NB4 (cell line): ENCODE measurements around the gene SIDT1.

Source experiments
- DNase-seq: peaks from one replicate; pipeline ENCODE4 v3.0.0; 2010; ENCODE audit warnings: low read depth
- H3K4me3 ChIP-seq: one replicate; pipeline ENCODE4 v1.5.1; 2011; ENCODE audit warnings: mild to moderate bottlenecking, low read depth, low read length, moderate library complexity
- MYC ChIP-seq: IDR thresholded peaks from 2 replicates; pipeline ENCODE4 v1.6.1; 2011; ENCODE audit warnings: low read depth, low read length
- POLR2A ChIP-seq: IDR thresholded peaks from 2 replicates; pipeline ENCODE4 v1.6.1; 2011; ENCODE audit warnings: mild to moderate bottlenecking; ENCODE audit not compliant: insufficient read length; ENCODE audit errors: extremely low read depth
- TF ChIP-seq, protein P1 (sequence below): IDR thresholded peaks from 2 replicates; pipeline ENCODE4 v1.6.1; 2011; ENCODE audit warnings: low read depth, low read length
- TF ChIP-seq, protein P2 (sequence below): IDR thresholded peaks from one replicate; pipeline ENCODE4 v1.5.1; 2012; ENCODE audit warnings: low read depth, low read length

The SIDT1 gene

DNA sequence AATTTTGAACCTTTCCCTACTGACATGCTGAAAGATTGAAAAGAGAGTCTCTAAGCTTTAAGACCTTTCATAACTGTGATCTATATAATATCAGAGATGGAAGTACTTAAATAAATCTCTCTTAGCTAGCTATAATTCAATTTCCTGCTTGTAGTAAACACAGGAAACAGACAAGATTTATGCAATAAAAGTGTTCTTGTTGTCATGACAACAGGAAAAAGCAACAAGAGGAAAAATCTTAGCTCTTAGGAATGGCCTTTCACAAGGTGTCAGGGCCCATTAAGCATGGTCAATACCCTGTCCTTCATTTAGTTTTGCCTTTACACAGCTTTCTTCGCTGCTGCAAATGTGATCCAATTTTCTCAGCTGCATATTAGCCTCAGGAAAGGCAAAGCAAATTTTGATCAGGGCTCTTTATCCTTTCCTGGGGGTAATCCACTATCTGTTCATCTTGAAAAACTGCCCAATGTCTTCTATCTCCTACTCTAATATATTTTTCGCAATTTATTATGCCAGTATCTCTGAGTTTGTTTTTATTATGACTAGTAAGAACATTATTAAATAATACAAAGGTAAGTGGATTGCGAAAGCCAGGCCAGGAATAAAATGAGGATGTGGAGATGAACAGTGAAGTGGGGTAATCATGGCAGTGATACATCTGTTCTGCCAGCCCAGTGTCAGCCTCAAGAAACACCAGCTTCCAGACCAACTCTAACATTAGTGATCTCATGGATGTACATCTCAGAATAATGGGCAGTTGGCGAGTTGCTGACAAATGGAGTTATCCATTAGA is 28.7 kb downstream of the SIDT1 start:
- H3K4me3 ChIP-seq = no peak overlapping the region
- no peak for DNase-seq
- no peak for TF ChIP-seq MYC
- TF ChIP-seq, protein P1, sequence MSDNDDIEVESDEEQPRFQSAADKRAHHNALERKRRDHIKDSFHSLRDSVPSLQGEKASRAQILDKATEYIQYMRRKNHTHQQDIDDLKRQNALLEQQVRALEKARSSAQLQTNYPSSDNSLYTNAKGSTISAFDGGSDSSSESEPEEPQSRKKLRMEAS = no peak
- TF ChIP-seq, protein P2, sequence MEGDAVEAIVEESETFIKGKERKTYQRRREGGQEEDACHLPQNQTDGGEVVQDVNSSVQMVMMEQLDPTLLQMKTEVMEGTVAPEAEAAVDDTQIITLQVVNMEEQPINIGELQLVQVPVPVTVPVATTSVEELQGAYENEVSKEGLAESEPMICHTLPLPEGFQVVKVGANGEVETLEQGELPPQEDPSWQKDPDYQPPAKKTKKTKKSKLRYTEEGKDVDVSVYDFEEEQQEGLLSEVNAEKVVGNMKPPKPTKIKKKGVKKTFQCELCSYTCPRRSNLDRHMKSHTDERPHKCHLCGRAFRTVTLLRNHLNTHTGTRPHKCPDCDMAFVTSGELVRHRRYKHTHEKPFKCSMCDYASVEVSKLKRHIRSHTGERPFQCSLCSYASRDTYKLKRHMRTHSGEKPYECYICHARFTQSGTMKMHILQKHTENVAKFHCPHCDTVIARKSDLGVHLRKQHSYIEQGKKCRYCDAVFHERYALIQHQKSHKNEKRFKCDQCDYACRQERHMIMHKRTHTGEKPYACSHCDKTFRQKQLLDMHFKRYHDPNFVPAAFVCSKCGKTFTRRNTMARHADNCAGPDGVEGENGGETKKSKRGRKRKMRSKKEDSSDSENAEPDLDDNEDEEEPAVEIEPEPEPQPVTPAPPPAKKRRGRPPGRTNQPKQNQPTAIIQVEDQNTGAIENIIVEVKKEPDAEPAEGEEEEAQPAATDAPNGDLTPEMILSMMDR = no peak
- no peak for TF ChIP-seq POLR2A

DNA sequence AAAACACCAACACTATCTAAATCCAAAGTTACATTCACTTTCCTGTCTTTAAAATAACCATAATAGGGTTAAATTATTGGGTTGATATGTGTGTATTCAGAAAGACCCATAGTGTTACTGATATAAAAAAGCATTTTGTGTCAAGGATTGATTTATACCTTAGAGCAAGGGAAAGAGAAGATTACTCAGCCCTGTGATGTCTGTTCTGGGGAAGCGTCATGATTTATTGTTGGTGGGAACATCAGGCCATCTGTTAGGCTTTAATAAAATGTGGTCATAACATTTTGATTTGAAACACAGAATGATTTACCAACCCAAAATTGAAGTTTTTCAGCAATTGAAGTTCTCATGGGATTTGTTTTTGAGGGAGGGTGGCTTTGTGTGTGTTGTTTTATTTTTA is 33.2 kb downstream of the SIDT1 start:
- H3K4me3 ChIP-seq = no peak overlapping the region
- no peak for TF ChIP-seq MYC
- TF ChIP-seq, protein P1 = no peak
- TF ChIP-seq, protein P2 = no peak
- TF ChIP-seq POLR2A = no peak
- DNase-seq = no peak

DNA sequence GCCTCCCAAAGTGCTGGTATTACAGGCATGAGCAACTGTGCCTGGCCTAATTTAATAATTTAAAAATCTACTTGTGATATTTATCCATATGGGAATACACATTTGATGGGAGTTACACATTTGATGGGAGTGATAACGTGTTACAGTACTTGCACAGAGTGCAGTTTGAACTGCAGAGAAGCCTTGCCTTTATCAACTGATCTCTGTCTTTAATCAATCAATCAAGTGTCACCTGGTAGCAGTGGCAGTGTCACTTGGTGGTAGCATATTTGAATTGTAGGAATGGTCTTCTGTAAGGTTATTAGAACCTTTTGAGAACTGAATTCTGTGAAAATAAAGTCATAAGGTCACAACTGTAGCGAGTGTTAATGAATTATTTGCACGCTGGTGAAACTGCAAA is 37.8 kb downstream of the SIDT1 start:
- TF ChIP-seq POLR2A (no peak), MYC (no peak)
- TF ChIP-seq, protein P2 = no peak
- TF ChIP-seq, protein P1 = no peak
- no peak for DNase-seq

DNA sequence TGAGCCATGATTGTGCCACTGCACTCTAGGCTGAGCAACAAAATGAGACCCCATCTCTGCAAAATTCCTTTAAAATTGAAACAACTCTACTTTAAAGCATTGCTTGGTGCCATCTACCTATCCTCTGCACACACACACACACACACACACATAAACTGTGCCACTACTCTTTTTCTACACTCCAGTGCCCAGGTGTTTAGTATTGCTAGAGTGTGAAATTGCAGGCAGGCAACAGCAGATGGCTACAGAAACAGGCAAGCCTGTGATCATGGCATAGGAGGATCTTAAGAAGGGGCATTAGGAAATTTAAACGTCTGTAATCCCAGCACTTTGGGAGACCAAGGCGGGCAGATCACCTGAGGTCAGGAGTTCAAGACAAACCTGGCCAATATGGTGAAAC is 39.0 kb downstream of the SIDT1 start:
- no peak for TF ChIP-seq MYC
- TF ChIP-seq POLR2A = no peak
- TF ChIP-seq, protein P1 = no peak
- TF ChIP-seq, protein P2 = no peak
- DNase-seq = no peak
- no peak overlapping the region for H3K4me3 ChIP-seq

More for the DNA sequence above, 37.8 kb downstream of the SIDT1 start:
- no peak overlapping the region for H3K4me3 ChIP-seq

DNA sequence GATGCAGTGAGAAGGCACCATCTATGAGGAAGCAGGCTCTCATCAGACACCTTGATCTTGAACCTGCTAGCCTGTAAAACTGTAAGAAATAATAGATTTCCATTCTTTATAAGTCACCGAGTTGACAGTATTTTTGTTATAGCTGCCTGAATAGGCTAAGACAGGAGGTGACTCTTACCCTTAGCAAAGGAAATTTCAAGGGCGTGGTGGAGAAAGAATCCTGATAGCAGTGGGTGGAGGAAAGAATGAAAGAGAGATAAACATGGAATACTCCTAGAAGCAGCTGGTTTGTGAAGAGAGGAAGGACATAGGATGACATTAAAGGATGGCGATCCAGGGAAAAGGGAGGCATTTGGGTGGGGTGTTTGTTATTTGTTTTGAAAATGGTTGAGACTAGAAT is 41.4 kb downstream of the SIDT1 start:
- TF ChIP-seq, protein P2 = no peak
- no peak for TF ChIP-seq MYC
- TF ChIP-seq POLR2A = no peak
- TF ChIP-seq, protein P1 = no peak
- H3K4me3 ChIP-seq = no peak overlapping the region
- DNase-seq = no peak
